Measurements from ENCODE around the gene LIMCH1. TPM values are rescaled to one million over a fixed set of nuclear protein-coding genes. Genes with fewer than 3 reads are reported as not detected.

The LIMCH1 gene
- total RNA-seq, 1 donor from 2014 or later = 87.2 TPM

DNA sequence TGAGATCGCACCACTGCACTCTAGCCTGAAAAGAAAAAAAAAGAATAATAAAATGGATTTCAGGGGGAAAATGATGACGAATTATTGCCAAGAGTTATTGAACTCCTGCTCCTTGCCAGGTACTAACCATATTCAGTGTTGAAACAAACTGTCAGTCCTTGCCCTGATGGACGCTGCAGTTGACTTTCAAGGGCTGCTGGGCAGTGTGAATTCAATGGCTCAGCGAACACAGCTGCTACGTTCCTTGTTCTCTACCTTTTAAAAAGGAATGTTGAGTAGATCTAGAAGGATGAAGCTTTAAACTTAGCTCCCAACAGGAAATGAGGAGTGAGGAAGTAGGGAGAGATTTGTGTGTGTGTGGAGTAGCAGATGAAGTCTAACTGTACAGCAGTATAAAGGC, 2.7 kb downstream of the LIMCH1 start:
- Histone ChIP-seq H3K4me3 (ENCODE audit: low read length in 3 of 3) (no peak overlapping the region), H3K27ac (ENCODE audit: low read depth, low read length) (peak overlapping the region; percentile 94)

DNA sequence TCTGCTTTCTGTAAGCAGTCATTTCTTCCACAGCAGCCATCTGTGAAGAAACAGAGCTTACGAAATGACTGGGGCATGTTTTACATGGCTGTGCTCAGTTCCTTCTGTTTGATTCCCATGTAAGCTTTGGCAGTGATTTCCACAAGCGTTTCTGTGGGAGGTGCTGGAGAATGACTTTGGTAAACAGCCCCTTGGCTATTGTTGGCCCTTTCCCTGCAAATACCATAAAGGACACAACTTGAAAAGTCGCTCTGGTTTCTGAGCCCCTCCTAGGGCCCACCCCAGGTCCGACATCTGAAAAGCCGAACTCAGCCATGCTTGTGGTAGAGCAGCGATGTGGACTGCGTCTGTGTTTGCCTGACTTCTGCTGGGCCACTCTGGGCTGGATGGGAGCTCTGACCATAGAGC, 3.7 kb downstream of the LIMCH1 start:
- H3K9ac ChIP-seq (ENCODE audit: low read depth in 1 of 3, low read length in 3 of 3) = peak overlapping the region in 2 of 3 donors; percentile 36 to 47
- no peaks in the 10 kb centered on the region for H3K9me3 ChIP-seq (ENCODE audit: control insufficient read depth in 3 of 3, low read length in 3 of 3)
- peak overlapping the region; percentile 94 for H3K27ac ChIP-seq (ENCODE audit: low read depth, low read length)
- H3K4me1 ChIP-seq (ENCODE audit: control insufficient read depth in 3 of 3, insufficient read depth in 3 of 3, low read length in 3 of 3) = peaks cover 33 to 63% (median 61%) of the 10 kb centered on the region in 3 donors
- H3K36me3 ChIP-seq (ENCODE audit: control insufficient read depth in 3 of 3, insufficient read depth in 3 of 3, low read length in 3 of 3) = no peaks in the 10 kb centered on the region
- H3K27me3 ChIP-seq (ENCODE audit: control insufficient read depth in 3 of 3, insufficient read depth in 3 of 3, low read length in 3 of 3) = no peaks in the 10 kb centered on the region
- H3K4me3 ChIP-seq (ENCODE audit: low read length in 3 of 3) = peak overlapping the region; percentile 17 to 37 (median 19)

More for the DNA sequence above, 2.7 kb downstream of the LIMCH1 start:
- Histone ChIP-seq H3K9ac (ENCODE audit: low read depth in 1 of 3, low read length in 3 of 3) (no peak overlapping the region), H3K4me1 (ENCODE audit: control insufficient read depth in 3 of 3, insufficient read depth in 3 of 3, low read length in 3 of 3) (peaks cover 33 to 65% (median 61%) of the 10 kb centered on the region in 3 donors), H3K9me3 (ENCODE audit: control insufficient read depth in 3 of 3, low read length in 3 of 3) (no peaks in the 10 kb centered on the region), H3K27me3 (ENCODE audit: control insufficient read depth in 3 of 3, insufficient read depth in 3 of 3, low read length in 3 of 3) (no peaks in the 10 kb centered on the region), H3K36me3 (ENCODE audit: control insufficient read depth in 3 of 3, insufficient read depth in 3 of 3, low read length in 3 of 3) (no peaks in the 10 kb centered on the region)

DNA sequence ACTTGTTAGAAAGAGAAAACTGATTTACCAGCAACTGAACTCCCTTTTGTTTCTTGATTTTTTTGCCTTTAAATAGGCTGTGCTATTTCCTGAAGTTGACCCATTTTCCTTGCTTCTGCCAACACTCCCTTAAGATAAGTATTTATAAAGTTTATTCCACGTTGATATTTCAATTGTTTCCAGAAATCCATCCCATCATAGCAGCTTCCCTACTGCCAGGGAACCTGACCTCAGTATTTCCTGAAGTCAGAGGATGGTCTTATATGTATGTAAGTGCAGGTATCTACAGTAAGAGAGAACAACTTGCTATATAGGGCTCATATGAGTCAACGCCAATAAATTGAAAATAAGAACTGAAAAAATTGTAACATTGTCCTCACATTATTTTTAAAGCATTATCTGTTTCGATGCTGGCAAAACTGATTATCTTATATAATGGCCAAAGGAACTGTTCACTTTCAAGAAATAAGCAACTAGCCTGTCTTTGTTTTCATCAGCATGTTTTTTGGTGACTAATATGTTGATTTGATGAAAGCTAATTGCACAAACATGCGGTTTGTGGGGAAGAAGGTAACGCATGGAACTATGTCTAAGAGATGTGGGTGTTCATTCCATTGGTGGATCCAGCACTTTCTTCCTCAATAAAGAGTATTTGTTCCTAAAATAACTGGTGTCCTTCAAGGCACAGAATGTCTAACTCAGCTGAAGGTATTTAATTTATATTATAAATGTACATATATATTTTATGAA, 4.7 kb downstream of the LIMCH1 start:
- peak overlapping the region; percentile 94 for H3K27ac ChIP-seq (ENCODE audit: low read depth, low read length)
- no peaks in the 10 kb centered on the region for H3K9me3 ChIP-seq (ENCODE audit: control insufficient read depth in 3 of 3, low read length in 3 of 3)
- no peaks in the 10 kb centered on the region for H3K27me3 ChIP-seq (ENCODE audit: control insufficient read depth in 3 of 3, insufficient read depth in 3 of 3, low read length in 3 of 3)
- no peaks in the 10 kb centered on the region for H3K36me3 ChIP-seq (ENCODE audit: control insufficient read depth in 3 of 3, insufficient read depth in 3 of 3, low read length in 3 of 3)
- peaks cover 31 to 59% (median 59%) of the 10 kb centered on the region in 3 donors for H3K4me1 ChIP-seq (ENCODE audit: control insufficient read depth in 3 of 3, insufficient read depth in 3 of 3, low read length in 3 of 3)
- H3K9ac ChIP-seq (ENCODE audit: low read depth in 1 of 3, low read length in 3 of 3) = no peak overlapping the region
- no peak overlapping the region for H3K4me3 ChIP-seq (ENCODE audit: low read length in 3 of 3)

DNA sequence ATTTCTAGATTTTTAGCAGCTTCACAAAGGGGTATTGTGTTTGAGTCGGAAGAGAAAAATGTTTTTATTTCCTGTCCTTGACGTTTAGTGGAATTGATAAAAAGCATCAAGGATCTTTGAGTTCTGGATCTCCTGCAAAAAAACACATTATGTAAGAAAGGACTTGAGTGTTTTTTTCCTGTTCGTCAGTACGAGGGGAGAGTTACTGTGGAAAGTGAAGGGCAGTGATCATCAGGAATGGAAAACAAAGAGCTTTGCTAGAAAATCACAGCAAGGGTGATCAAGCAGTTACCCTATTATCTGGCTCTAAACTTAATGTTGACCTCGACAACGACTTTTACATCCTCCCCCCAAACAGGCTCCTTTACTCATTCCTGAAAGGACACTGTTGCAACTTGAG, 7.3 kb downstream of the LIMCH1 start:
- Histone ChIP-seq H3K4me3 (ENCODE audit: low read length in 3 of 3) (no peak overlapping the region), H3K27ac (ENCODE audit: low read depth, low read length) (peak overlapping the region; percentile 49), H3K36me3 (ENCODE audit: control insufficient read depth in 3 of 3, insufficient read depth in 3 of 3, low read length in 3 of 3) (no peaks in the 10 kb centered on the region), H3K4me1 (ENCODE audit: control insufficient read depth in 3 of 3, insufficient read depth in 3 of 3, low read length in 3 of 3) (peaks cover 27 to 56% (median 46%) of the 10 kb centered on the region in 3 donors), H3K27me3 (ENCODE audit: control insufficient read depth in 3 of 3, insufficient read depth in 3 of 3, low read length in 3 of 3) (no peaks in the 10 kb centered on the region), H3K9me3 (ENCODE audit: control insufficient read depth in 3 of 3, low read length in 3 of 3) (no peaks in the 10 kb centered on the region), H3K9ac (ENCODE audit: low read depth in 1 of 3, low read length in 3 of 3) (no peak overlapping the region)

DNA sequence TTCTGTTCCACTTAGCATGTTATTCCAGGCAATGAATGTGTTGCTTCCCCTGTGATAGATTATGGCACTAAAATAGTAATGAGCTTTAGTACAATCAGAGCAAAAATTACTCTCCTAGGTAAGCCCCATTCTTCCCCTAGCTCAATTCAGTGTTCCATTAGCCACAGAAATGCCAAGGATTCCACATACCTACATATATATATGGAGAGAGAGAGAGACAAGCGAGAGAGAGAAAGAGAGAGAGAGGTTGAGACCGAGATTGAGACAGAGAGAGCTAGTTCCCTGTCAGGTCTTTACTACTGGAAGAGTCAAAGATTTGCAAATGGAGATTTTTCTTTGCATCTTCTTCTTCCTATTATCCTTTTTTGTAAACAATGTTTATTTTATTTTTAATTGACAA, 8.7 kb downstream of the LIMCH1 start:
- Histone ChIP-seq H3K9ac (ENCODE audit: low read depth in 1 of 3, low read length in 3 of 3) (no peak overlapping the region), H3K9me3 (ENCODE audit: control insufficient read depth in 3 of 3, low read length in 3 of 3) (no peaks in the 10 kb centered on the region), H3K4me3 (ENCODE audit: low read length in 3 of 3) (no peak overlapping the region), H3K27ac (ENCODE audit: low read depth, low read length) (no peak overlapping the region), H3K4me1 (ENCODE audit: control insufficient read depth in 3 of 3, insufficient read depth in 3 of 3, low read length in 3 of 3) (peaks cover 18 to 45% (median 38%) of the 10 kb centered on the region in 3 donors), H3K27me3 (ENCODE audit: control insufficient read depth in 3 of 3, insufficient read depth in 3 of 3, low read length in 3 of 3) (no peaks in the 10 kb centered on the region), H3K36me3 (ENCODE audit: control insufficient read depth in 3 of 3, insufficient read depth in 3 of 3, low read length in 3 of 3) (no peaks in the 10 kb centered on the region)

DNA sequence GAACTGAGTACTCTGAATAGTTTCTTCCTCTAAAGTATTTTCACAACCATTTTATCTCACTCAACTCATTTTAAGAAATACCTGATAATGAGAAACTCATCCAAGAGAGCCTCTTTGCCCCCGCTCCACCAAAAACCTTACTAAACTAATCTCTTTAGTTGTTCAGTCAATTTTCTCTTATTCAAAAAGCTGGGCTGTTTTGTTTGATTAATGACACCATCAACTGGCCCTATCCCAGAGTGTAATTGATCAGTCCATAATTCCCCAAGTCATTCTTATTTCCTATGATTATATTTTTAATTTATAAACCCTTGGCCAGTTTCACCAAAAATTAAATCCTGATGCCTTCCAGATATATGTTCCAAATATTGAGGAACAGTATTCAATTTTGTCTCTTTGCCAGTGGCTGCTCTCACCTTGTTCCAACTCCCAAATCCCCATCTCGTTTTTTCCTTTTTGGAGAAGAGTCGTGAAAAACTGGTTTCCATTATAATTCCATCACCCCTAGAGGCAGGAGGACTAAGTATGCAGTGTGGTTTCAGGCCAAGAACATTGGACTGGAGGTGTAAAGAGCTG, 10.4 kb downstream of the LIMCH1 start:
- Histone ChIP-seq H3K27ac (ENCODE audit: low read depth, low read length) (no peak overlapping the region), H3K9me3 (ENCODE audit: control insufficient read depth in 3 of 3, low read length in 3 of 3) (no peaks in the 10 kb centered on the region), H3K9ac (ENCODE audit: low read depth in 1 of 3, low read length in 3 of 3) (no peak overlapping the region), H3K4me1 (ENCODE audit: control insufficient read depth in 3 of 3, insufficient read depth in 3 of 3, low read length in 3 of 3) (peaks cover 17 to 37% (median 26%) of the 10 kb centered on the region in 3 donors), H3K36me3 (ENCODE audit: control insufficient read depth in 3 of 3, insufficient read depth in 3 of 3, low read length in 3 of 3) (no peaks in the 10 kb centered on the region), H3K4me3 (ENCODE audit: low read length in 3 of 3) (no peak overlapping the region), H3K27me3 (ENCODE audit: control insufficient read depth in 3 of 3, insufficient read depth in 3 of 3, low read length in 3 of 3) (no peaks in the 10 kb centered on the region)

DNA sequence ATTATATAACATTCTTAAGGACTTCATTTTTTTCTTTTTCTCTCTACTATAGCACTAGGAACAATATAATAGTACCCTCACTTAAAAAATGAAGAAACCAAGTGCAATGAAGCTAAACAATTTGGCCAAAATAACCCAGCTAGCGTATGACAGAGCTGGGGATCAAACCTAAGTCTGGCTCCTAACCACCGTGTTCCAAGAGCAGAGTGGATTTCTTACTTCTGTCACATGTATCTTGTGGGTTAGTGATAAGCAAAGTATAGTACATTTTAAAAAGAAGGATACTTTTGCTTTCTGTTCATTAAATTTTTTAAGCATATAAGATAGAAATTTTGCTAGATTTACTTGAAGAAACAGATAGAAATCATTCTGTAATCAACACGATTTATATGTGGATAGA, 11.5 kb downstream of the LIMCH1 start:
- H3K4me3 ChIP-seq (ENCODE audit: low read length in 3 of 3) = no peak overlapping the region
- no peaks in the 10 kb centered on the region for H3K36me3 ChIP-seq (ENCODE audit: control insufficient read depth in 3 of 3, insufficient read depth in 3 of 3, low read length in 3 of 3)
- peaks cover 14 to 33% (median 24%) of the 10 kb centered on the region in 3 donors for H3K4me1 ChIP-seq (ENCODE audit: control insufficient read depth in 3 of 3, insufficient read depth in 3 of 3, low read length in 3 of 3)
- no peaks in the 10 kb centered on the region for H3K27me3 ChIP-seq (ENCODE audit: control insufficient read depth in 3 of 3, insufficient read depth in 3 of 3, low read length in 3 of 3)
- H3K9me3 ChIP-seq (ENCODE audit: control insufficient read depth in 3 of 3, low read length in 3 of 3) = no peaks in the 10 kb centered on the region
- no peak overlapping the region for H3K9ac ChIP-seq (ENCODE audit: low read depth in 1 of 3, low read length in 3 of 3)
- H3K27ac ChIP-seq (ENCODE audit: low read depth, low read length) = no peak overlapping the region

DNA sequence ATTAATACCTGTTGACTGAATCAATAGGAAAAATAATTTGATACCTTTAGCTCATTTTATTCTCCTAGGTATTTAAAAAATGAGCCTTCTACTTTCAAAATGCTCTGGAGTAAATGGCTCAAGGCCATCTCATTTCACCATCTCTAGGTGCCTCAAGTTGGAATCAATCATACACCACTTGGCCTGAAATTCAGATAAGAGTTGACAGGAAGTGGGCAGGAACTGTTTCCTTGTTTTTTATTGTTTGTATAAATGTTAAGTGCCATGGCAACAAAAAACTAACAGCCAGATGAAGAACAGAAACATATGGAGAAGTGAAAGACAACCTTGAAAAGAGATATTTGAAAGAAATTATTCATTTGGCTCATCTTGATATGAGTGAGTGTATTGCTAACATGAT, 12.4 kb downstream of the LIMCH1 start:
- Histone ChIP-seq H3K9ac (ENCODE audit: low read depth in 1 of 3, low read length in 3 of 3) (no peak overlapping the region), H3K9me3 (ENCODE audit: control insufficient read depth in 3 of 3, low read length in 3 of 3) (no peaks in the 10 kb centered on the region), H3K36me3 (ENCODE audit: control insufficient read depth in 3 of 3, insufficient read depth in 3 of 3, low read length in 3 of 3) (no peaks in the 10 kb centered on the region), H3K4me1 (ENCODE audit: control insufficient read depth in 3 of 3, insufficient read depth in 3 of 3, low read length in 3 of 3) (peaks cover 10 to 26% (median 19%) of the 10 kb centered on the region in 3 donors), H3K27ac (ENCODE audit: low read depth, low read length) (no peak overlapping the region), H3K4me3 (ENCODE audit: low read length in 3 of 3) (no peak overlapping the region), H3K27me3 (ENCODE audit: control insufficient read depth in 3 of 3, insufficient read depth in 3 of 3, low read length in 3 of 3) (no peaks in the 10 kb centered on the region)

DNA sequence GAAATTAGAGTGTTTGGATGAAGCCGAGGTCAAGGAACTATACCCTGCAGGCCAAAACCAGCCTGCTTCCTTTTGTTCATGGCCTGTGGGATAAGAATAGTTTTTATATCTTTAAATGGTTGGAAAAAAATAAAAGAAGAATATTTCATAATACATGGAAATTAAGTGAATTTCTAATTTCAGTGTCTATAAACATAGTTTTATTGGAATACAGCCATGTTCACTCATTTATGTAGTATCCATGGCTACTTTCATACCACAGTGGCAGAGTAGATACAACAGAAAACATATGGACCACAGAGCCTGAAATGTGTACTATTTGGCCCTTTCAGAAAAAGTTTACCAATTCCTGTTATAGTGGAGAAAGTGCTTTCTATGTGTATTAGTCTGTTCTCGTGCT, 13.6 kb downstream of the LIMCH1 start:
- H3K4me1 ChIP-seq (ENCODE audit: control insufficient read depth in 3 of 3, insufficient read depth in 3 of 3, low read length in 3 of 3) = peaks cover 10 to 24% (median 17%) of the 10 kb centered on the region in 3 donors

DNA sequence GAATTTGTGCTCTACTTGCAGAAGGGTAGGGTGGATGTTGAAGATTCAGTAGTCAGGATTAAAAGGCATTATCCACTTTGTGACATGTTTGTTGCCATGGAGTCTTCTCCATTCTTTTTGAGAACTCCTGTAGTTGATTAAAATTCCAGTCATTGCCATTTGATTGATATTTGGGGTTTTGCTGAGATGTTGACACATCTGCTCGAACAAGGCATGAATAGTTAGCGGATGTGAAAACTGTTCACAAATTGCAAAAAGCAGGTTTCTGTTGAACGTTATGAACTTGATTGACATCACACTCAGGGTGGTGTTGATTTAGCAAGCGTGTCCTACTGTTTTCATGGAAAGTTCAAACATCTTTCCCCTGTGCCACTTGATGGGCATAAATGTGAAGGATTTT, 16.9 kb downstream of the LIMCH1 start:
- Histone ChIP-seq H3K9me3 (ENCODE audit: control insufficient read depth in 3 of 3, low read length in 3 of 3) (no peaks in the 10 kb centered on the region), H3K9ac (ENCODE audit: low read depth in 1 of 3, low read length in 3 of 3) (no peak overlapping the region), H3K4me3 (ENCODE audit: low read length in 3 of 3) (no peak overlapping the region), H3K36me3 (ENCODE audit: control insufficient read depth in 3 of 3, insufficient read depth in 3 of 3, low read length in 3 of 3) (no peaks in the 10 kb centered on the region), H3K27me3 (ENCODE audit: control insufficient read depth in 3 of 3, insufficient read depth in 3 of 3, low read length in 3 of 3) (no peaks in the 10 kb centered on the region), H3K4me1 (ENCODE audit: control insufficient read depth in 3 of 3, insufficient read depth in 3 of 3, low read length in 3 of 3) (peaks cover 3 to 9% (median 8%) of the 10 kb centered on the region in 3 donors), H3K27ac (ENCODE audit: low read depth, low read length) (no peak overlapping the region)

More for the DNA sequence above, 13.6 kb downstream of the LIMCH1 start:
- H3K27me3 ChIP-seq (ENCODE audit: control insufficient read depth in 3 of 3, insufficient read depth in 3 of 3, low read length in 3 of 3) = no peaks in the 10 kb centered on the region
- H3K4me3 ChIP-seq (ENCODE audit: low read length in 3 of 3) = no peak overlapping the region
- H3K9me3 ChIP-seq (ENCODE audit: control insufficient read depth in 3 of 3, low read length in 3 of 3) = no peaks in the 10 kb centered on the region
- no peak overlapping the region for H3K9ac ChIP-seq (ENCODE audit: low read depth in 1 of 3, low read length in 3 of 3)
- H3K27ac ChIP-seq (ENCODE audit: low read depth, low read length) = no peak overlapping the region
- no peaks in the 10 kb centered on the region for H3K36me3 ChIP-seq (ENCODE audit: control insufficient read depth in 3 of 3, insufficient read depth in 3 of 3, low read length in 3 of 3)

Data from skeletal muscle tissue (tissue), 4 donors.